CD4-positive, alpha-beta memory T cell (primary cell): ENCODE measurements around the gene CHRNB1. TPM values are rescaled to one million over a fixed set of nuclear protein-coding genes. Genes with fewer than 3 reads are reported as not detected.

ENCODE experiments used
- polyA plus RNA-seq, 2 donors: library from polyadenylated mRNA; unstranded; fragments of 300-500 nt; fragmentation: Illumina TruSeq; gene quantifications; one replicate each; pipeline ENCODE4 v1.2.3, GENCODE V29; 2021
- total RNA-seq, 2 experiments: library from RNA; stranded (reverse); gene quantifications; one replicate each; pipeline ENCODE4 v1.2.3, GENCODE V29; 2021

The CHRNB1 gene
- total and polyA plus RNA-seq, 4 experiments from 2014 or later = 9.1 to 29.2 (median 16.8) TPM

Other genes starting within 250 kb of the CHRNB1 start
Only the 30 nearest of the 40 such genes appear.
- gene CLDN7, start 182.6 kb upstream of the CHRNB1 start, total RNA-seq = 1 to 10 TPM in 1 of 2 experiments, under 1 TPM in 1; 0.39 to 1.0 TPM
- 1 to 10 TPM; 1.0 to 3.1 TPM for gene CLDN7, start 182.6 kb upstream of the CHRNB1 start, polyA plus RNA-seq
- not detected for gene SLC2A4, start 163.3 kb upstream of the CHRNB1 start, total RNA-seq
- not detected for gene SLC2A4, start 163.3 kb upstream of the CHRNB1 start, polyA plus RNA-seq
- gene YBX2, start 150.4 kb upstream of the CHRNB1 start, total RNA-seq = under 1 TPM; 0.26 to 0.39 TPM
- not detected for gene YBX2, start 150.4 kb upstream of the CHRNB1 start, polyA plus RNA-seq
- gene EIF5A, start 137.4 kb upstream of the CHRNB1 start, total RNA-seq = 100 to 1,000 TPM; 240 to 244 TPM
- gene EIF5A, start 137.4 kb upstream of the CHRNB1 start, polyA plus RNA-seq = 100 to 1,000 TPM; 230 to 850 TPM
- gene GPS2, start 129.7 kb upstream of the CHRNB1 start, total RNA-seq = 100 to 1,000 TPM; 127 to 132 TPM
- gene GPS2, start 129.7 kb upstream of the CHRNB1 start, polyA plus RNA-seq = 100 to 1,000 TPM; 101 to 120 TPM
- 10 to 100 TPM; 73.8 to 81.6 TPM for gene NEURL4, start 115.7 kb upstream of the CHRNB1 start, total RNA-seq
- 1 to 10 TPM in 1 of 2 donors, under 1 TPM in 1; 0.97 to 2.4 TPM for gene NEURL4, start 115.7 kb upstream of the CHRNB1 start, polyA plus RNA-seq
- 100 to 1,000 TPM; 507 to 516 TPM for gene ACAP1, start 108.5 kb upstream of the CHRNB1 start, total RNA-seq
- gene ACAP1, start 108.5 kb upstream of the CHRNB1 start, polyA plus RNA-seq = 100 to 1,000 TPM; 261 to 264 TPM
- gene KCTD11, start 92.9 kb upstream of the CHRNB1 start, total RNA-seq = 1 to 10 TPM; 3.5 to 4.3 TPM
- 1 to 10 TPM in 1 of 2 donors, under 1 TPM in 1; 0.33 to 1.8 TPM for gene KCTD11, start 92.9 kb upstream of the CHRNB1 start, polyA plus RNA-seq
- not detected for gene TMEM95, start 89.9 kb upstream of the CHRNB1 start, total RNA-seq
- not detected for gene TMEM95, start 89.9 kb upstream of the CHRNB1 start, polyA plus RNA-seq
- 10 to 100 TPM; 13.8 to 15.9 TPM for gene TNK1, start 64.0 kb upstream of the CHRNB1 start, total RNA-seq
- 1 to 10 TPM; 1.7 to 2.1 TPM for gene TNK1, start 64.0 kb upstream of the CHRNB1 start, polyA plus RNA-seq
- 10 to 100 TPM; 90.3 to 91.9 TPM for gene PLSCR3, start 50.5 kb upstream of the CHRNB1 start, total RNA-seq
- gene PLSCR3, start 50.5 kb upstream of the CHRNB1 start, polyA plus RNA-seq = 100 to 1,000 TPM; 174 to 242 TPM
- 10 to 100 TPM; 35.4 to 38.3 TPM for gene TMEM256, start 41.0 kb upstream of the CHRNB1 start, total RNA-seq
- gene TMEM256, start 41.0 kb upstream of the CHRNB1 start, polyA plus RNA-seq = 10 to 100 TPM; 49.9 to 51.1 TPM
- gene NLGN2, start 37.2 kb upstream of the CHRNB1 start, total RNA-seq = 1 to 10 TPM; 8.8 to 9.8 TPM
- gene NLGN2, start 37.2 kb upstream of the CHRNB1 start, polyA plus RNA-seq = under 1 TPM in 1 of 2 donors, not detected in 1; 0.08 TPM
- gene SPEM1, start 24.7 kb upstream of the CHRNB1 start, total RNA-seq = not detected
- gene SPEM1, start 24.7 kb upstream of the CHRNB1 start, polyA plus RNA-seq = not detected
- not detected for gene SPEM2, start 19.4 kb upstream of the CHRNB1 start, total RNA-seq
- gene SPEM2, start 19.4 kb upstream of the CHRNB1 start, polyA plus RNA-seq = not detected
- gene SPEM3, start 16.2 kb upstream of the CHRNB1 start, total RNA-seq = not detected
- gene SPEM3, start 16.2 kb upstream of the CHRNB1 start, polyA plus RNA-seq = not detected
- 10 to 100 TPM; 20.8 to 21.8 TPM for gene TMEM102, start 9.6 kb upstream of the CHRNB1 start, total RNA-seq
- 10 to 100 TPM; 14.6 to 29.2 TPM for gene TMEM102, start 9.6 kb upstream of the CHRNB1 start, polyA plus RNA-seq
- 1 to 10 TPM; 2.7 to 3.3 TPM for gene FGF11, start 5.5 kb upstream of the CHRNB1 start, total RNA-seq
- gene FGF11, start 5.5 kb upstream of the CHRNB1 start, polyA plus RNA-seq = under 1 TPM in 1 of 2 donors, not detected in 1; 0.14 TPM
- gene ZBTB4, start 34.6 kb downstream of the CHRNB1 start, total RNA-seq = 10 to 100 TPM; 75.2 to 75.7 TPM
- gene ZBTB4, start 34.6 kb downstream of the CHRNB1 start, polyA plus RNA-seq = 10 to 100 TPM in 1 of 2 donors, 1 to 10 TPM in 1; 4.6 to 21.2 TPM
- not detected for gene SLC35G6, start 36.4 kb downstream of the CHRNB1 start, total RNA-seq
- not detected for gene SLC35G6, start 36.4 kb downstream of the CHRNB1 start, polyA plus RNA-seq
- gene POLR2A, start 39.3 kb downstream of the CHRNB1 start, total RNA-seq = 100 to 1,000 TPM; 178 to 191 TPM
- 10 to 100 TPM in 1 of 2 donors, 1 to 10 TPM in 1; 8.6 to 76.2 TPM for gene POLR2A, start 39.3 kb downstream of the CHRNB1 start, polyA plus RNA-seq
- 10 to 100 TPM; 45.1 to 52.2 TPM for gene TNFSF12, start 104.0 kb downstream of the CHRNB1 start, total RNA-seq
- 10 to 100 TPM; 45.8 to 72.8 TPM for gene TNFSF12, start 104.0 kb downstream of the CHRNB1 start, polyA plus RNA-seq
- 1 to 10 TPM; 2.9 to 3.8 TPM for gene TNFSF13, start 113.7 kb downstream of the CHRNB1 start, total RNA-seq
- gene TNFSF13, start 113.7 kb downstream of the CHRNB1 start, polyA plus RNA-seq = under 1 TPM in 1 of 2 donors, not detected in 1; 0.68 TPM
- 10 to 100 TPM; 37.7 to 40.1 TPM for gene SENP3, start 116.9 kb downstream of the CHRNB1 start, total RNA-seq
- gene SENP3, start 116.9 kb downstream of the CHRNB1 start, polyA plus RNA-seq = 10 to 100 TPM; 13.1 to 15.5 TPM
- gene CD68, start 134.6 kb downstream of the CHRNB1 start, total RNA-seq = 10 to 100 TPM; 19.8 to 20.9 TPM
- under 1 TPM in 1 of 2 donors, not detected in 1; 0.59 TPM for gene CD68, start 134.6 kb downstream of the CHRNB1 start, polyA plus RNA-seq
- gene MPDU1, start 138.8 kb downstream of the CHRNB1 start, total RNA-seq = 10 to 100 TPM; 23.8 to 25.0 TPM
- gene MPDU1, start 138.8 kb downstream of the CHRNB1 start, polyA plus RNA-seq = 10 to 100 TPM; 41.7 to 50.1 TPM
- 1 to 10 TPM; 1.0 to 1.1 TPM for gene SOX15, start 145.0 kb downstream of the CHRNB1 start, total RNA-seq
- gene SOX15, start 145.0 kb downstream of the CHRNB1 start, polyA plus RNA-seq = not detected
- 10 to 100 TPM; 44.1 to 46.6 TPM for gene FXR2, start 169.8 kb downstream of the CHRNB1 start, total RNA-seq
- 10 to 100 TPM in 1 of 2 donors, 1 to 10 TPM in 1; 9.2 to 18.6 TPM for gene FXR2, start 169.8 kb downstream of the CHRNB1 start, polyA plus RNA-seq
- 10 to 100 TPM; 65.8 to 76.9 TPM for gene SAT2, start 182.8 kb downstream of the CHRNB1 start, total RNA-seq
- gene SAT2, start 182.8 kb downstream of the CHRNB1 start, polyA plus RNA-seq = 10 to 100 TPM; 27.0 to 50.8 TPM
- gene SHBG, start 185.1 kb downstream of the CHRNB1 start, total RNA-seq = not detected
- gene SHBG, start 185.1 kb downstream of the CHRNB1 start, polyA plus RNA-seq = not detected